GM19467 (cell line): ENCODE measurements around the gene STRN.
A peak's percentile ranks its signal among the peaks of the same experiment; 100 is the strongest.
"Not testable (repeated sequence)": the region's sequence is repeated elsewhere in the genome, so short reads cannot be mapped to it uniquely, and the experiment has no call there.

Source experiments
- ATAC-seq: cut with Tn5 transposase; IDR thresholded peaks from one replicate; pipeline ENCODE4 v1.9.1; 2021; ENCODE audit warnings: mild to moderate bottlenecking, moderate library complexity; ENCODE audit not compliant: unreplicated experiment

The STRN gene, protein sequence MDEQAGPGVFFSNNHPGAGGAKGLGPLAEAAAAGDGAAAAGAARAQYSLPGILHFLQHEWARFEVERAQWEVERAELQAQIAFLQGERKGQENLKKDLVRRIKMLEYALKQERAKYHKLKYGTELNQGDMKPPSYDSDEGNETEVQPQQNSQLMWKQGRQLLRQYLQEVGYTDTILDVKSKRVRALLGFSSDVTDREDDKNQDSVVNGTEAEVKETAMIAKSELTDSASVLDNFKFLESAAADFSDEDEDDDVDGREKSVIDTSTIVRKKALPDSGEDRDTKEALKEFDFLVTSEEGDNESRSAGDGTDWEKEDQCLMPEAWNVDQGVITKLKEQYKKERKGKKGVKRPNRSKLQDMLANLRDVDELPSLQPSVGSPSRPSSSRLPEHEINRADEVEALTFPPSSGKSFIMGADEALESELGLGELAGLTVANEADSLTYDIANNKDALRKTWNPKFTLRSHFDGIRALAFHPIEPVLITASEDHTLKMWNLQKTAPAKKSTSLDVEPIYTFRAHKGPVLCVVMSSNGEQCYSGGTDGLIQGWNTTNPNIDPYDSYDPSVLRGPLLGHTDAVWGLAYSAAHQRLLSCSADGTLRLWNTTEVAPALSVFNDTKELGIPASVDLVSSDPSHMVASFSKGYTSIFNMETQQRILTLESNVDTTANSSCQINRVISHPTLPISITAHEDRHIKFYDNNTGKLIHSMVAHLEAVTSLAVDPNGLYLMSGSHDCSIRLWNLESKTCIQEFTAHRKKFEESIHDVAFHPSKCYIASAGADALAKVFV

DNA sequence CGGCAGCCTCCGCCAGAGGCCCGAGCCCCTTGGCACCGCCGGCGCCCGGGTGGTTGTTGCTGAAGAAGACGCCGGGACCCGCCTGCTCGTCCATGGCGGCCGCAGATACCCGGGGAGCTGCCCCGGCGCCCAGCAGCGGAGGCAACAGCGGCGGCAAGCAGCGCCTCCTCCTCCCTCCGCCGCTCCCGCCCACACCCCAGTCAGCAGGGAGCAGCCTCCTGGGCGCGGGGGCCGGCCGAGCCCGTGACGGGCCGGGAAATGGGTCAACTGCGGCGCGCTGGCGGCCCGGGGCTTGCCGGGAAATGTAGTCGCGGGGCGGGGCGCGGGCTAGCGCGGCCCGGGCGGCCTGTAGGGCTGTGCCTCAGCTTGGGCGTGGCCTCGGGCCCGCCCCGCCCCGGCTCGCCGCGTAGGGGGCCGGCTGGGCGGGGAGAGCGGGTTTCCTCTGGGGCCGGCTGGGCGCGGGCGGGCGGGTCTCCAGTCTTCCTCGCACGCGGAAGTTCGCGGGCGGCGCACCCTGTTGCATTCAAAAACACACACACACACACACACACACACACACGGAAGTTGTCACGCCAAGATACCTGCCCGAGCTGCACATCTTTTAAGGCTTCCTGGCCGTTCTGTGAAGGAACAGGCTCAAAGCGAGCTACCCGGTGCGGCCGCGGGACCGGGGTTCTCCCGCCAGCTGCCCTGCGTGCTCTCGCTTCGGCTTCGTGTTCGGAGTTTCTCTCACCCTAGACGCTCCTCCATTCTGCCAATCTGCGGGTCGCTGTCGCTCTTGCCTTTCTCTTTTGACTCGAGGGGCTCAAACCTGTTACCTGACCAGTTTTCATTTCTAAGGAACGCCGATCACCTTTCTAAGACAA is at the start of gene STRN:
TSS of gene STRN (minus strand) at position 167 of the 866 bp plus-strand sequence. CDS start at position 94, 73 bp downstream.
- peak; percentile 98 for ATAC-seq

DNA sequence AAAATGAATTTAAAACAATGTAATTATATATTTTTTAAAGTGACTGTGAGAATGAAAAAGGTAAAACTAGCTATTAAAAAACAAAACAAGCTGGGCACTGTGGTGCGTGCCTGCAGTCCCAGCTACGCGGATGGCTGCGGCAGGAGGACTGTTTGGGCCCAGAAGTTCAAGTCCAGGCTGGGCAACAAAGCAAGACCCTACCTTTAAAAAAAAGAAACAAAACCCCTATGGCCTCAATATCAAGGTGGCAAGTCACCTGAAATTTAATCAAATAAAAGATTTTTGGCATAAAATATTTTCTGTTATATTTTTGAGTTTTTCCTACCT is 46.9 kb upstream of the STRN start:
- peak; percentile 21 for ATAC-seq

DNA sequence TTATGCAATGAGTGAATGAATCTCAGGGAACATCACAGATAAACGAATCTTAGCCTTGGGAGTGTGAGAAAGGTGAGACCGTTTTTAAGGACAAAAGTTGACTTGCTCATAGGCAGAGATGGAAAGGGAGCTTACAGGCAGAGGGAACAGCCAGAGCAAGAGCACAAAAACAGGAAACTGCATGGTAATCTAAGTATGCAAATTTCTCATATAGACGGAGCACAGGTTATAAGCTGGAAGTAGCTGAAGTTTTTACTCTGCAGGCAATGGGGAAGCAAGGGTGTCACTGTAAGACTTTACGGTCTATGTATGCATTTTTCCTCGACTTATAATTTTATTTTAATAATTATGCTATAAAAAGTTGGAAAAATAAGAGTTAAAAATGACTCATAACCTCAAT is 44.8 kb upstream of the STRN start:
- no peak for ATAC-seq

DNA sequence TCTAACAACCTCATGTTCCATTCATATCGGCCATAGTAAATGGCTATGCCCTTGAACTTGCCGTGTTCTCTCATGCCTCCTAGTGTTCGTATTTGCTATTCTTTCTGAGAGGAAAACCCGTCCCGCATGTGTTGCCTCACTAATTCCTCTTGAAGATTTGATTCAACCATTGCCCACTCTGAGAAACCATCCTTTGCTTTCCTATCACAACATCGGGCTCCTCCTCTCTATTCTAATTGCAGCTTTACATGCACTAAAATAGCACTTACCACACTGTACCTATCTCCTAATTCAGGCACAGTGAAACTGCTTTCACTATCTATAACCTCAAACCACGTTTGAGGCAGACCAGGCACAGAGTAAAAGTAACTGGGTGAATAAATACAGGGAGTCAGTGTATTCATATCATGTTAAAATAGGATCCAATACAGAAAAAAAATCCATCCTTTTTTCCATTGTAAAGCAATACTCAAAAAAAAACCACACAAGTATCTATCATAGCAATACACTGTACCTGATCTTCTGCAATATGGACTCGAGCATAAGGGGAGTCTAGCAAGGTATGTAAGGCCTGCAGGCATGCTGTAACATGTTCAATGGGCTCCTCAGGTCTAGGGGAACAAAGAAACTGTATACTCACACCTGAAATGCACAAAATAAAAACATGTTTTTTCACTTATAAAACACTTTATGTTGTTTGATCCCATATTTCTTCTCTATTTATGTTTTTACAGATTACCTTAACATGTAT is 39.0 kb upstream of the STRN start:
- ATAC-seq: peak; percentile 98

DNA sequence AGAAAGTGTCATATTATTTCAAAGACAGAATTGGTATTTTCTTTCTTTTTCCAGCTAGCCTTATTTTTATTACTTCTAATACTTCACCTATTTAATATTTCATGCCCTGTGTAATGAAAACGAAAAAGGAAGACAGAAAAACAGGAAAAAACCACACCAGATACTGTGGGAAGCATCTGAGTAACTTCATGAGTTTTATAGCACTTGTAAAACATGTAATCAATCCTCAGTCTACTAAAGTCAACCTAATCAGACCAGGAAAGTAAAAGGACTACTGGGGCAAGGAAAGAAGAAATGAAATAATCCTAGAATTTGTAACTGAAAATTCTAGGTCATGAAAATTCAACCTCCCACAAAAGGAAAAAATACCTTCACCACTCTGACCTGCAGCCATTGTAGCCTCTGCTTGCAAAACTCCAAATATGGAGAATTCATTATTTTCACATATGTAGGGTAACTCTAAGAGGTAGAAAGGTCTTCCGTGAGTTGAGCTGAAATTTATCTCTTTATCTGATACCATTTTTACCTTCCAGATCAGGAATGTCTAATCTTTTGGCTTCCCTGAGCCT is 34.7 kb upstream of the STRN start:
- ATAC-seq: no peak

DNA sequence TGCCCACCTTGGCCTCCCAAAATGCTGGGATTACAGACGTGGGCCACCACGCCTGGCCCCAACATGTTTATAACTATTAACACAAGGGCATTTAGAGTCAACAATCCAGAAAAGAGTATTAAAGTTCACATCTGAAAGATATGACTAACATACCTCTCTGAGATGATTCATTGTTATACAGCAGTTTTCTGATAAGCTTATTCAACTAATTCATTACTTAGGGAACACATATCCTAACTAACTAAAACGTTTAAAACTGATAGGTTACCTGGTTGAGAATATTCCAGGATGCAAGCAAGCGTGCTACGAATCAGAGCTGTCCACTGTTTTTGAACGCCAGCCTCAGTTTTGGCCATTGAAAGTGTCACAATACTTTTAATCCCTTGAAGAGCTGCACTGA is 34.0 kb upstream of the STRN start:
- ATAC-seq: no peak

DNA sequence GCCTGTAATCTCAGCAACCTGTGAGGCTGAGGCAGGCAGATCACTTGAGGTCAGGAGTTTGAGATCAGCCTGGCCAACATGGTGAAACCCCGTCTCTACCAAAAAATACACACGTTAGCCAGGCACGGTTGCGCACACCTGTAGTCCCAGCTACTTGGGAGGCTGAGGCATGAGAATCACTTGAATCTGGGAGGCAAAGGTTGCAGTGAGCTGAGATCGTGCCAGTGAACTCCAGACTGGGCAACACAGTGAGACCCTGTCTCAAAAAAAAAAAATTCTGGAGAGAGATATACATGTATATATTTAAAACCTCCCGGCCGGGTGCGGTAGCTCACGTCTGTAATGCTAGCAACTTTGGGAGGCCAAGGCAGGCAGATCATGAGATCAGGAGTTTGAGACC is 33.1 kb upstream of the STRN start:
- ATAC-seq: not testable (repeated sequence)

DNA sequence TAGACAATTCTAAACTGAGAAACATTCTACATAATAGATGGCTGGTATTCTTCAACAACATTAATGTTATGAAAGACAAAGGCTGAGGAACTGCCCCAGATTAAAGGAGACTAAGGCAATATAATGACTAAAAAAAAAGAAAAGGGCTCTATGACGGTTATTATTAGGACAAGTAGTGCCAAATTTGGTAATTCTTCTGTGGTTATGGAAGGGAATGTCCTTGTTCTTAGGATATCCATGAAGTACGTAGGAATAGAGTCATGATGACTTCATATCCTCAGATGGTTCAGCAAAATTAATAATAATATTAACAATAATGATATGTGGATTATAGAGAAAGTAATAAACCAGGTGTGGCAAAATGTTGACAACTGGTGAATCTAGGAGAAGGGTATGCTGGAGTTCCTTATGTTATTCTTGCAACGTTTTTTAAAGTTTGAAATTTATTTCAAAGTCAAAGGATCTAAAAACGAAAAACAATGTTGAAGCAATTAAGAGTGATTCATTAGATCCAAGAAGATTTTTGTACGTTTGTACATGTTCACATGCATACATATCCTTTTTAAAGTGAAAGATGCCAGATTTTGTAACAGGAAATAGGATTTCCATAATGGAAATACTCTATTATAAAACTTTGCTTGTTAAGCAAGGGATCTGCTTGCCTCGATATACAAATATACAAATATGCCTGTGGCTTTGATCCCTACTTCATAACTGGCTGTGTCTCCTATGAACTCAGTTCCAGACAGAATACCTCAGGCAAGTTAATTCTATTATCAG is 27.7 kb upstream of the STRN start:
- ATAC-seq: no peak

DNA sequence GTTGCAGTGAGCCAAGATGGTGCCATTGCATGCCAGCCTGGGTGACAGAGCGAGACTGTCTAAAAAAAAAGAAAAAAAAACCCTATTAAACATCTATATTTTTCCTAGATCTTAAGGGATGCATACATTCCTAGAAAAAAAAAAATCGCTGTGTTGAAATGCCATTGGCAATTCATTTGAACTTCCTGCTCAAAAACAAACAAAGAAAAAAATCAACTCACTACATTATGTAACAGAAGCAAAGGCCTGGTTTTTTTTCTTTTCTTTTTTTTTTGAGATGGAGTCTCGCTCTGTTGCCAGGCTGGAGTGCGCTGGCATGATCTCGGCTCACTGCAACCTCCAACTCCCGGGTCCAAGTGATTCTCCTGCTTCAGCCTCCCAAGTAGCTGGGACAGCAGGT is 21.7 kb upstream of the STRN start:
- ATAC-seq: no peak

DNA sequence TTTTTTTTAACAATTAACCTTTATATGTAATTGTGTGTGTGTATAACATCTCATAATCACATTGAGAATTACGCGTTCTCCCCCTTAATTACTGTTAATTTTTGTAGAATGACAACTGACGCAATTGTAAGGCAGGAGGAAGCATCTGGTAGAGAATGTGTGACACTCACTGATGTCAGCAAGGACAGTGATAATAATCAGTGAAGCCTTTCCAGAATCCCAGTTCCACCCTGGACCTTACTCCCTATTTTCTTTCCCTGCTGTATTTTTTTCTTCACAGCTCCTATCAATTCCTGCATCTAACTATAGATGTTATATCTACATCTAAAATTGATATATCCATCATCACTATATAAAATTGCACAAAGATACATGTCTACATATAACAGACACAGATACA is 16.1 kb upstream of the STRN start:
- ATAC-seq: no peak

DNA sequence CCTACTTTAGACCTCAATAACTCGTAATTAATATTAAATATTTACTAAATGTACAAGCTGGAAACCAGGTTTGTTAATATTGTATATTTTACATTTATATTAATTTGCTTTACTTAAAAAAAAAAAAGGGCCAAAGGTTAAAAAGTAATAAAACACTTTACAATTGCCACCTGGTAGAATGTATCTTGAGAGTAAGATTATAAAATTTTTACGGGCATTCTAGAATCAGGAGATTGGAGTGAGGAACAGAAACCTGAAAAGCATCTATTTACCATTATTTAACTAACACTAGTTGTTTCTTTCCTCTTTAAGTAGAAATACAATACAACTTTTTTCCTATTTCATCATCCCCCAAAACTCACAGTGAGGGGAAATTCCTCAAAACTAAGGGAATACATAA is 15.6 kb upstream of the STRN start:
- ATAC-seq: no peak

DNA sequence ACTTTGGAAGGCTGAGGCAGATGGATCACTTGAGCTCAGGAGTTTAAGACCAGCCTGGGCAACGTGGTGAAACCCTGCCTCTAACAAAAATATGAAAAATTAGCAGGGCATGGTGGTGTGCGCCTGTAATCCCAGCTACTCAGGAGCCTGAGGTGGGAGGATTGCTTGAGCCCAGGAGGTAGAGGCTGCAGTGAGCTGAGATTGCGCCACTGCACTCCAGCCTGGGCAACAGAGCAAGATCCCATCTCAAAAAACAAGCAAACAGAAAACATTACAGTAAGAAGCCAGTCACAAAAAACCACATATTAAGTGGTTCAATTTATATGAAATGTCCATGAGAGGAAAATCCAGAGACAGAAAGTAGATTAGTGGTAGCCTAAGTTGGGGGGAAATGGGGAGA is 12.7 kb upstream of the STRN start:
- ATAC-seq: not testable (repeated sequence)

DNA sequence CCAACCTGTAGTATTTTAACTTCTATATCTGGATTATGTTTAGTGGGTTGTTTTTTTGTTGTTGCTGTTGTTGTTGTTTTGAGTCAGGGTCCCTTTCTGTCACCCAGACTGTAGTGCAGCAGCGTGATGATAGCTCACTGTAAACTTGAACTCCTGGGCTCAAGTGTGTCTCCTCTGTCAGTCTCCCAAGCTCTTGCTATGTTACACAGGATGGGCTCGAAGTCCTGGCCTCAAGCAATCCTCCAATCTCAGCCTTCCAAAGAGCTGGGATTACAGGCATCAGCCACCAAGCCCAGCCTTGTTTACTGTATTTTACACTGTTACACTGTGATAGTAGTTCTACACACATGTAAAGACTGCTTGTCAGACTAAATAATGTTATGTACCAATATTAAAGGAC is 9.7 kb upstream of the STRN start:
- ATAC-seq: no peak

DNA sequence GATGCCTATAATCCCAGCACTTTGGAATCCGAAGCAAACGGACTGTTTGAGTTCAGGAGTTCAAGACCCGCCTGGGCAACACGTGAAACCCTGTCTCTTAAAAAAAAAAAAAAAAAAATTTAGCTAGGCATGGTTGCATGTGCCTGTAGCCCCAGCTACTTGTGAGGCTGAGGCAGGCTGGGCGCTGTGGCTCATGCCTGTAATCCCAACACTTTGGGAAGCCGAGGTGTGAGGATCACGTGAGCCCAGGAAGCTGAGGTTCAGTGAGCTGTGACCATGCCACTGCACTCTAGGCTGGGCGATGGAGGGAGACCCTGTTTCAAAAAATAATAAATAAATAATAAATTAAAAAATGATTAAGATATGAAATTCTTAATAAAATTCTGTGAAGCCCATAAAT is 9.0 kb upstream of the STRN start:
- ATAC-seq: no peak

DNA sequence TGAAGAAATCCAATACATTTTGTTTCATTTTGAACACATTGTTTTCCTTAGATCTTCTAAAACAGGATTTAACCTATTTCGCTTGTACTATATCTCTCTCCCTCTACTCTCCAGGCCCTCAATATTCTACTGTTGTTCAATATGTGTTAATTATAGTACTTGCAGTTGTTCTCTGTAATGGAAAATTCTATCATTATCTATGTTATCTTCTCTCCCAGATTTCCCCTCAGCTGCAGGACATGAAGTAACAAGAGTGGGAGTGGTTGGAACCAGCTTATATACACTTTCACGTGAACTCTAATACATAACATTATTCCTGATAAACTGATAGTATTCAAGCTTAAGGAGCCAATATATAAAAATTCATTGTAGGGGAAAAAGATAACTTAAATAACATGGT is 7.0 kb upstream of the STRN start:
- ATAC-seq: no peak

DNA sequence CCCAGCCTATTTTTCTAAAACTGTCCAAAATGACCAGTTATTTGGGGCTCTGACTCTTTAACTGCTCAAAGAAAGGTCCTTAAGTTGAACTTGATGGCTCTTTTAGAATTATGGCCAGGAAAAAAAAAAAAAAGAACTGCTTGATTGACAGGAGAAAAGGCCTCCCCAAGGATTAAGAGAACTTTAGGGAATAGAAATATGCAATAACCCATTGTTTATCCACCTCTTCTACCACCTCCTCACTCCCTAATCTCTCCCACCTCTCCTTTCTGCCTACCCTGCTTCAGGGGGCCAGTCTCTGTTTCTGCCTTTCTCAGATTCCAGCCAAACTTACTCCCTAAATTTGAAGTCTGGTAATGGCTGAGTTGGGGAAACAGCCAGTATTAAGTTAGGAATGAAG is 5.7 kb upstream of the STRN start:
- no peak for ATAC-seq

DNA sequence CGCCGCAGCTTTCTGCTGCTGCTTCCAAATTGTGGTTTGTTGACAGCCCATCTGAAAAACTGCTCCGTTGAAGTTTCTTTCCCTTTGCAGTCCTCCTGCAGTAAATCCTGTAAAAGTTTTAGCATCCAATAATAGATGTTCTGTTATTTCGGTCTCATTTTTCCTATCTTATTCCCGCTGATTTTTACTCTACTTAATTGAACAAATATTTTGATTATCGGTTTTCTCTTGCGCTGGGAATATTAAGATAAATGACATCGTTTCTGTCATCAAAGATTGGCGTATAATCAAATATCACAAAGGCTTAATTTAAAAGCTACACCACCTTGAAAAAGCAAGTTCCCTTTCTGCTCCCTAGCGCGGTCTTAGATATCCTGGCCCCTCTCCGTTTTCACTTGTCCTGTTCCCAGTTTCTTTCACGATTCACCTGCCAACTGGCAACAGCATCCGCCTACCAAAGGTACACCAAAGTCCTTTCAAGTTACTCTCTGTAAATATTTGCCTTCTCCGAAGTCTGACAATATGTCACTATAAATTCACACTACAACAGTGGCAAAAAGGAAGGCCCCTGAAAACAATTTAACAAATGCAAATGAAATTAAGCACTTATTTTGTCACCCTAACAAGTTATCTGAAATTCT is 1.0 kb upstream of the STRN start:
- ATAC-seq: no peak

DNA sequence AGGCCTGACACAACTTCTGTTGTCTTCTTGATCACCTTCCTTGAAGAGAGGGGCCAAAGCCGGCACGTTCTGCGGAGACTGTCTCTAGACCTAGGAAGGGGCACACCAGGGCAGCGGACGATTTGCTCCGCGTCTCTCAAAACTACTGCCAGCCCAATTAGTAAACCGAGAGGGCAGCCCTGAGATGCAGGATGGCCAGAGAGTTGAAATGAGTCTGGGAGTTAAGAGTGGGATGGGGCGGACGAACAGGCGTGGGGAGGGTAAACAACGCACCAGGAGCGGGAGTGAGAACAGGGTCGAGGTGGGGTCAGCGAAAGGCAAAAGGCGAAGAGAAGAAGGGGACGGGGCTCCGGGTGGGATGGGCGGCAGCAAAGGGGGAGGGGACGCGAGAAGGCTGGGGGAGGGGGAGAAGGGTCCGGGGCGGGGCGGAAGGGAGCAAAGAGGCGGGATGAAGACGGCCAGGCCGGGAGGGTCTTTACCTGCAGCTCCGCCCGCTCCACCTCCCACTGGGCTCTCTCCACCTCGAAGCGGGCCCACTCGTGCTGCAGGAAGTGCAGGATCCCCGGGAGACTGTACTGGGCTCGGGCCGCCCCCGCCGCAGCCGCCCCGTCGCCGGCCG is 476 bp downstream of the STRN start:
- no peak for ATAC-seq

DNA sequence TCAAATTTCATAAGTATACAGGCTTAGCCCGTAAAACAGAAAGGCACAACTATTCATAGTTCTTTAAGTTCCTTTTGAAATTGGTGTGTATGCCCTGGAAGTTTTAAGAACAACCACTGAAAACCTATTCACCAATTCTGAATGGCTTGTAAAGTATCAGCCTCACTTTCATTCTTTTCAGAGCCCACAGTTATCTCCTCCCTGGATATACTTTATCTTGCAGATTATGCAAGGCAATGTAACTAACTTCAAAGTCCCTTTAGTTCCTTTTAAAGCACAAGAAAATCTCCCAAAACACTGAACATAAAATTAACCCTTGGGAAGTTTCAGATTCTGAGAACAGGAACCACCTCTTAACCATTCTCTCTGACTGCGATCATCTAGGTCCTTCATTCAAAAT is 1.1 kb downstream of the STRN start:
- no peak for ATAC-seq
